Cardiac fibroblast (primary cell): Measurements from ENCODE around the gene LGALS13.

Experiments used
- DNase-seq, 2 donors: peaks; one replicate each; pipeline versions ENCODE4 v3.0.0 to v3.0.0-alpha.2; 2010; ENCODE audit warnings: low read depth in 2 of 2
- H3K4me3 ChIP-seq, 2 donors: replicated peaks in 1 of 2; 1 replicate in 1 of 2; 2 replicates in 1 of 2; pipeline ENCODE4 v1.5.1; 2011; ENCODE audit warnings: low read depth in 2 of 2, low read length in 2 of 2, mild to moderate bottlenecking in 2 of 2, moderate library complexity in 1 of 2
- CTCF ChIP-seq: IDR thresholded peaks from one replicate; pipeline ENCODE4 v1.5.1; 2011; ENCODE audit warnings: low read depth, mild to moderate bottlenecking, low read length, inconsistent platforms

Gene LGALS13, protein sequence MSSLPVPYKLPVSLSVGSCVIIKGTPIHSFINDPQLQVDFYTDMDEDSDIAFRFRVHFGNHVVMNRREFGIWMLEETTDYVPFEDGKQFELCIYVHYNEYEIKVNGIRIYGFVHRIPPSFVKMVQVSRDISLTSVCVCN

DNA sequence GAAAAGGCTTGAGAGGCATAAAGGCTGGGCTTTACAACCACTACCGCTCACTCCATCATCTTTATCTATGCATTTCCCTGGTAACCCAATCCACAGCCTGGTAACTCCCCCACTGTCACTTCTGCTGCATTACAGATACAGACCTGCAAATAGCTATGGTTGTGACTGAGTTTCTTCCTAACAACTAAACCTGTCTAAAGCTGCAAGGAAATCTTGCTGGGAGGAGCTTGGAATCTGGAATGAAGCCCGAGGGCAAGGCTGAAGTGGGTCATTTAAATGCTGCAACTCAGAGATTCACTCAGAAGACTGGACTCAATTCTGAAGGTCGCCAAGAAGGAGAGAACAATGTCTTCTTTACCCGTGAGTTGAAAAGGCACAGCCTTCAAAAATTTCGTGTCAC lies at the start of gene LGALS13:
TSS of gene LGALS13 (plus strand) at position 301 of the 400 bp plus-strand sequence. CDS start at position 346, 45 bp downstream.
- DNase-seq = no peak
- TF ChIP-seq CTCF = no peak
- no peak within 1 kb of the TSS for H3K4me3 ChIP-seq

DNA sequence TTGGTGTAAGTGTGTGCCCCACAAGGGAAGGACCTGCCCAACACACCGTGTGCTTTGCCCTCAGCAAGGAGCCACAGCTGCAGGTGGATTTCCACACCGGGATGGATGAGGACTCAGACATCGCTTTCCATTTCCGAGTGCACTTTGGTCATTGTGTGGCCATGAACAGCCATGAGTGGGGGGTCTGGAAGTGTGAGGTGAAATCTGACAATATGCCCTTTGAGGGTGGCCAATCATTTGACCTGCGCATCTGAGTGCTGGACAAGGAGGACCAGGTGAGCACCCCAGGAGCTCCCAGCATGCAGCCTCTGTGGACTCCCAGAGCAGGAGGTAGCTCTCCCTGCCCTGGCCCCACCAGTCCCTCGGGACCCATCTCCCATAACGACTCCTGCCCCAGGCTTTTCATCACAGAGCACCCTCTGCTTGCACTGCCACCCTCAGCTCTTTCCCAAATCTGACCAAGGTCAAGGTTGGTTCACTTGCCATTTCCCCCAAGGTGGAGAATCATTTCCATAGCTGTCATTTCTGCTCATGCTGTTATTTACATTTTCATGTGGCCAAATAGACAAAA lies 49.2 kb upstream of the LGALS13 start:
- no peak for DNase-seq
- TF ChIP-seq CTCF = no peak
- H3K4me3 ChIP-seq = no peak overlapping the region

GRCh38 chr19:39554701-39555311 lies 47.5 kb upstream of the LGALS13 start:
- DNase-seq = no peak
- no peak for TF ChIP-seq CTCF
- H3K4me3 ChIP-seq = no peak overlapping the region

DNA sequence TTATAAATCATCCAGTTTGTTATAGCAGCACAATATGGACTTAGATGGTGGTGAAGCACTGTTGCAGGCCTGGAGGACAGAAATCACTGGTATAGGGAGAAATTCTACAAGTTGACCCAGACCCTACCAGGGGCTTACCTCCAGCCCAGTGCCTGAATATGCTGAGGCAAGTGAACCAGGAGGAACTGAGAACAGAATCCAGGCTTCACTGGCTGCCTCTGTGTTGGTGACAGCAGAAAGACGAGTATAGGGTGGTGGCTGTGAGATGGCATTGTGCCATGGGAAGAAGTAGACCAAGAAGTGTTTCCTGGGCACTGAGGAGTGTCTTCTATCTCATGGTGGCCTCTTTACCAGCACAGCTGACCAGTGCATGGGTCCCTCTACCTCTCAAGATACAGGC lies 46.4 kb upstream of the LGALS13 start:
- H3K4me3 ChIP-seq = no peak overlapping the region
- TF ChIP-seq CTCF = no peak
- no peak for DNase-seq

DNA sequence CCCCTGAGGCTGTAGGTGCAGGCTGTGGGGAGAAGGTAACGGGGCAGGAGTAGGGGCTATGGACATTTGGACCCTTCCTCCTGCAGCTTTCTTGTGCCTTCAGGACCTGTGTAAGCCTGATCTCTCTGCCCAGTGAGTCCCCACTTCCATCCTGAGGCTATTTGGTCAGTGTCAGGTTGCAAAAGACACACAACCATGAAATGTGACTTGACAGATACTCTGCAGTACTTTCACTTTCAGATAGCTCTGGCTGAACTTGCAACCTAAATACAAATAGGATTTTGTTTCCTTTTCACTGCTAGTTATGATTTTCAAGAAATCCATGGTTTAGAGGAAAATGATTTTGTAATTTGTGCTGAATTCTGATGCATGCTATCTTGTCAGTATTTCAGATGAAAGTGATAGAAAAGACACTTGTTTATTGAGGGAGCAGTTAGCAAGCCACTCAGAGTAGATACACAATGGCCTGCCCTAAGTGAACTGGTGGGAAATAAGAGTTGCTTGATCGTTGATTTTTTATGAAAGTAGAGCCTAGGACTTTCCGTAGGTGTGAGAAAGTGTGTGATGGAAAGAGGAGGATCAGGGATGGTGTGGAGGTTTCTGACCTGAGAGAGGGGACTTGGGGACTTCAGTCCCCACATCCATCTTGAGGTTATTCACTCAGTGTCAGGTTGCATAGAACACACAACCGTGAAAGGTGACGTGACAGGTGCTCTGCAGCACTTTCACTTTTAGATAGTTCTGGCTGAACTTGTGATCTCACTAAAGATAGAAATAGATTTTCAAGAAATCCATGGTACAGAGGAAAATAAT lies 44.3 kb upstream of the LGALS13 start:
- H3K4me3 ChIP-seq = no peak overlapping the region

More for the DNA sequence above, 44.3 kb upstream of the LGALS13 start:
- no peak for TF ChIP-seq CTCF
- DNase-seq = no peak
